Endothelial cell (in vitro differentiated cells): ENCODE measurements around the gene VSIG10L. TPM values are rescaled to one million over a fixed set of nuclear protein-coding genes. Genes with fewer than 3 reads are reported as not detected.

ENCODE experiments used
- DNase-seq: peaks from one replicate; pipeline ENCODE4 v3.0.0; 2021; ENCODE audit warnings: low spot score
- H3K27ac Mint-ChIP-seq: one replicate; pipeline ENCODE4 v1.8.0; 2021; ENCODE audit warnings: mixed read lengths, inconsistent platforms; ENCODE audit not compliant: unreplicated experiment
- H3K27me3 Mint-ChIP-seq: one replicate; pipeline ENCODE4 v1.8.0; 2021; ENCODE audit warnings: mild to moderate bottlenecking, moderate library complexity, mixed read lengths, inconsistent platforms; ENCODE audit not compliant: unreplicated experiment
- H3K36me3 Mint-ChIP-seq: one replicate; pipeline ENCODE4 v1.8.0; 2021; ENCODE audit warnings: mild to moderate bottlenecking, low read depth, mixed read lengths, inconsistent platforms; ENCODE audit not compliant: unreplicated experiment
- H3K4me1 Mint-ChIP-seq: one replicate; pipeline ENCODE4 v1.8.0; 2021; ENCODE audit warnings: mild to moderate bottlenecking, mixed read lengths, inconsistent platforms; ENCODE audit not compliant: unreplicated experiment
- H3K4me3 Mint-ChIP-seq: one replicate; pipeline ENCODE4 v1.8.0; 2021; ENCODE audit warnings: mild to moderate bottlenecking, mixed read lengths, inconsistent platforms; ENCODE audit not compliant: unreplicated experiment
- H3K9me3 Mint-ChIP-seq: one replicate; pipeline ENCODE4 v1.8.0; 2021; ENCODE audit warnings: mixed read lengths, inconsistent platforms; ENCODE audit not compliant: unreplicated experiment
- CTCF ChIP-seq: fragments of 200-600 bp; sonication (generic); IDR thresholded peaks from one replicate; pipeline ENCODE4 v1.5.0; 2021; ENCODE audit warnings: antibody characterized with exemption; ENCODE audit not compliant: unreplicated experiment
- total RNA-seq: library from RNA; stranded (reverse); fragmentation: NEBNext Ultra II Directional; extraction: Animal tissue kit (Norgen Biotek cat#: 25700); gene quantifications from one replicate; pipeline ENCODE4 v1.2.1, GENCODE V29; 2021; ENCODE audit not compliant: unreplicated experiment

Gene VSIG10L
- total RNA-seq, 1 donor from 2014 or later: 5.9 TPM

DNA sequence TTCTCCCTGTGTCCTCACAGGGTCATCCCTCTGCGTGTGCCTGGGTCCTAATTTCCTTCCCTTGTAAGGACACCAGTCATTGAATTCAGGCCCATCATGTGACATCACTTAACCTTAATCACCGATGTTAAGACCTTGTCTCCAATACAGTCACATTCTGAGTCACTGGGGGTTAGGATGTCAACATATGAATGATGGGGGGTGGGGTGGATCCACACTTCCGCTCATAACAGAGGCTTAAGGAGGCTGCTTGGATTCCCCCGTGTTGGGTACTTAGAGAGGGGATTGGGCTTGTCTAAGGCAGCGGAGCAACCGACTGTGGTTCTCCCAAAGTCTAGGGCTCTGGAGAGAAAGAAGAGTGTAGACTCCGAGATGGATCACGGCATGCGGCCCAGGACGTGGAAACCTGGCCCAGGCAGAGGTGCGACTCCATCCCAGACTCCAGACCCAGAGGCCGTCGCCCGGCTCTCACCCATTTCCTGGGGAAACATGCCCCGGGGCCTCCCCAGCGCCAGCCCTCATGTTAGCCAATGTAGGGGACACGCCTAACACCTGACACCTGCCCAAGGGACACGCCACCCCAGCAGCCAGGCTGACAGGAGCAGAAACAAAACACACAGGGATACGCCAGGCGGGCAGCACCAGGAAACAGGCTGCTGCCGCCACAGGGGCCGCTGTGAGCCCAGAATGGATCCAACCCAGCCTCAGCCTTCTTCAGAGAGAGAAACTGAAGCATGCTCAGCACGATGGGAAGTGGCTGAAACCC lies 47.5 kb downstream of the VSIG10L start:
- no peaks in the 10 kb centered on the region for H3K9me3 Mint-ChIP-seq
- H3K4me3 Mint-ChIP-seq: peak overlapping the region; percentile 51
- DNase-seq: no peak
- no peak overlapping the region for H3K27ac Mint-ChIP-seq
- no peaks in the 10 kb centered on the region for H3K36me3 Mint-ChIP-seq
- H3K27me3 Mint-ChIP-seq: peaks cover 9% of the 10 kb centered on the region
- no peak for TF ChIP-seq CTCF
- peaks cover 28% of the 10 kb centered on the region for H3K4me1 Mint-ChIP-seq

- no peak for DNase-seq
- H3K4me3 Mint-ChIP-seq: peak overlapping the region; percentile 51
- peaks cover 28% of the 10 kb centered on the region for H3K4me1 Mint-ChIP-seq
- no peaks in the 10 kb centered on the region for H3K9me3 Mint-ChIP-seq
- H3K27ac Mint-ChIP-seq: peak overlapping the region; percentile 82
- H3K36me3 Mint-ChIP-seq: no peaks in the 10 kb centered on the region
- no peak for TF ChIP-seq CTCF
- H3K27me3 Mint-ChIP-seq: peaks cover 9% of the 10 kb centered on the region
Observed at GRCh38 chr19:51293571-51294210, 48.2 kb downstream of the VSIG10L start.

GRCh38 chr19:51292971-51293370 lies 49.0 kb downstream of the VSIG10L start:
- no peaks in the 10 kb centered on the region for H3K9me3 Mint-ChIP-seq
- peak overlapping the region; percentile 82 for H3K27ac Mint-ChIP-seq
- peaks cover 9% of the 10 kb centered on the region for H3K27me3 Mint-ChIP-seq
- H3K36me3 Mint-ChIP-seq: no peaks in the 10 kb centered on the region
- no peak for DNase-seq
- H3K4me1 Mint-ChIP-seq: peaks cover 28% of the 10 kb centered on the region
- no peak for TF ChIP-seq CTCF
- peak overlapping the region; percentile 62 for H3K4me3 Mint-ChIP-seq

DNA sequence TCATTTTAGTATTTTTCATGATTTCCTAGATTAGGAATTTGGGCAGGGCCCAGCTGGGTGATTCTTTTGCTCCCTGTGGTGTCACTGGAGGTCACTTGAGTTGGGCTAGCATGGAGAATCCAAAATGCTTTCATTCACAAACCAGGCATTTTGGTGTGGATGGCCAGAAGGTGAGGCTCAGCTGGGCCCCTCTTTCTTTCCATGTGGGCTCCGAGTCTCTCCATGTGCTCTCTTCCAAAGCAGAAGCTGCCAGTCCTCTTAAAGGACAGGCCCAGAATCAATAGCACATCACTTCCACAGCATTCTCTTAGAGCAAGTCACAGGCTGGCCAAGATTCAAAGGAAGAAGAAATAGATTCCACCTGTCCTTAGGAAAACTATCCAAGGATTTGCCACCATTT lies 52.3 kb downstream of the VSIG10L start:
- DNase-seq: no peak

More for the DNA sequence above, 52.3 kb downstream of the VSIG10L start:
- no peaks in the 10 kb centered on the region for H3K9me3 Mint-ChIP-seq
- H3K36me3 Mint-ChIP-seq: no peaks in the 10 kb centered on the region
- H3K4me3 Mint-ChIP-seq: no peak overlapping the region
- no peak overlapping the region for H3K27ac Mint-ChIP-seq
- TF ChIP-seq CTCF: no peak
- H3K4me1 Mint-ChIP-seq: peaks cover 24% of the 10 kb centered on the region
- peaks cover 6% of the 10 kb centered on the region for H3K27me3 Mint-ChIP-seq
